ENCODE data around the gene CDK15. TPM values are rescaled to one million over a fixed set of nuclear protein-coding genes. Genes with fewer than 3 reads are reported as not detected.
"Not testable (repeated sequence)": the region's sequence is repeated elsewhere in the genome, so short reads cannot be mapped to it uniquely, and the experiment has no call there.

Gene CDK15
- total RNA-seq, 4 donors from 2014 or later: 0.83 to 3.9 (median 1.4) TPM

DNA sequence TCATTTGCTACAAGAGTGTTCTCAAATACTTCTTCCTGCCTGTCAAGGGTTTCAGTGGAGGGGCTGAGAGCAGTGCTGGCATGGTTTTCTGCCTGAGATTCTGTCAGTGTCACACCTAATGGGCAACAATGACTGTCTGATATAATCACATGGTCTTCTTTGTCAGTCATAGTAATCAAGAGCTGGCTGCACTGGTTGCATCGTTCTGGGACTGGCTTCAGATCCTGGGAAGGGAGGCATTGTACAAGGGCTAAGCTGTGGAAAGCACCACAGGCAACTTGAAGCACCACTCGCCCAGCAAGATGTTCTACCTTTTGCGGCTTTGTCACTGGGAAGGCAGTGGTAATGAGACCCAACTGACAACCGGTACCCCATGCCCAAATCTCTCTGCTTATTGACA is 45.2 kb upstream of the CDK15 start:
- intact Hi-C loops (cut with DNase I): no loop called here
- no peaks in the 10 kb centered on the region for H3K4me1 ChIP-seq
- WGBS: 93% methylated on average over 4 of the region's 4 CpGs
- H3K4me3 ChIP-seq: no peak overlapping the region
- H3K27me3 ChIP-seq: no peaks in the 10 kb centered on the region
- H3K36me3 ChIP-seq: peaks cover 18 to 78% (median 60%) of the 10 kb centered on the region in 4 donors
- H3K9me3 ChIP-seq: no peaks in the 10 kb centered on the region
- TF ChIP-seq POLR2A (IDR thresholded peaks at IDR 0.05; ENCODE audit: low read depth): no peak
- TF ChIP-seq POLR2AphosphoS5 (IDR thresholded peaks at IDR 0.05): no peak
- TF ChIP-seq CTCF (IDR thresholded peaks at IDR 0.05): no peak
- TF ChIP-seq EP300 (IDR thresholded peaks at IDR 0.05): no peak
- DNase-seq (ENCODE audit: extremely low spot score): no peak
- H3K27ac ChIP-seq (replicated peaks in 1 of 4): no peak overlapping the region

DNA sequence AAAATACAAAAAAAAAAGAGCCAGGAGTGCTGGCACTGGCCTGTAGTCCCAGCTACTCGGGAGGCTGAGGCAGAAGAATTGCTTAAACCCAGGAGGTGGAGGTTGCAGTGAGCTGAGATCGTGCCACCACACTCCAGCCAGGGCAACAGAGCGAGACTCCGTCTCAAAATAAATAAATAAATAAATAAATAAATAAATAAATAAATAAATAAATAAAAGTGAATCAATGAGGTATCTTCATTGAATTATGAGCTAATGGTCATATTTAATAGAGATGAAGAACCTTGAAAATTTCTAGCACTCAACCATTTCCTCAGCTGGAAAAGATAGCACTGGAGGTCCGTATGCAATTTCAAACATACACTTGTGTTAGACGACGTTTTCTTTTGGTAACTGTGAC is 41.9 kb upstream of the CDK15 start:
- WGBS: 94% methylated on average over 7 of the region's 7 CpGs

GRCh38 chr2:201765799-201766198 is 40.5 kb upstream of the CDK15 start:
- DNase-seq (ENCODE audit: extremely low spot score): no peak
- intact Hi-C loops (cut with DNase I): no loop called here
- Histone ChIP-seq H3K36me3 (peaks cover 8 to 51% (median 40%) of the 10 kb centered on the region in 4 donors), H3K4me3 (no peak overlapping the region), H3K27ac (replicated peaks in 1 of 4) (no peak overlapping the region), H3K27me3 (no peaks in the 10 kb centered on the region), H3K9me3 (no peaks in the 10 kb centered on the region), H3K4me1 (peaks cover 13 to 18% (median 17%) of the 10 kb centered on the region in 4 donors)
- TF ChIP-seq POLR2A (IDR thresholded peaks at IDR 0.05; ENCODE audit: low read depth) (no peak), EP300 (IDR thresholded peaks at IDR 0.05) (no peak), CTCF (IDR thresholded peaks at IDR 0.05) (no peak), POLR2AphosphoS5 (IDR thresholded peaks at IDR 0.05) (no peak)

More for the DNA sequence above, 41.9 kb upstream of the CDK15 start:
- H3K9me3 ChIP-seq; H3K27ac ChIP-seq (replicated peaks in 1 of 4); intact Hi-C loops (cut with DNase I); H3K4me3 ChIP-seq; H3K27me3 ChIP-seq; DNase-seq (ENCODE audit: extremely low spot score): not testable (repeated sequence)
- peaks cover 9 to 16% (median 13%) of the 10 kb centered on the region in 4 donors for H3K4me1 ChIP-seq
- H3K36me3 ChIP-seq: peaks cover 18 to 64% (median 49%) of the 10 kb centered on the region in 4 donors

- DNase-seq (ENCODE audit: extremely low spot score): no peak
- peak overlapping the region in 1 of 4 donors; percentile 10 for H3K27ac ChIP-seq (replicated peaks in 1 of 4)
Measured at GRCh38 chr2:201768918-201769317, 37.4 kb upstream of the CDK15 start.

More at GRCh38 chr2:201768918-201769317, 37.4 kb upstream of the CDK15 start:
- H3K9me3 ChIP-seq: no peaks in the 10 kb centered on the region
- H3K27me3 ChIP-seq: no peaks in the 10 kb centered on the region
- TF ChIP-seq EP300 (IDR thresholded peaks at IDR 0.05) (no peak), POLR2A (IDR thresholded peaks at IDR 0.05; ENCODE audit: low read depth) (no peak), CTCF (IDR thresholded peaks at IDR 0.05) (no peak), POLR2AphosphoS5 (IDR thresholded peaks at IDR 0.05) (no peak)
- 81% methylated on average over 1 of the region's 1 CpG for WGBS
- peaks cover 13 to 18% (median 17%) of the 10 kb centered on the region in 4 donors for H3K4me1 ChIP-seq
- no peak overlapping the region for H3K4me3 ChIP-seq
- H3K36me3 ChIP-seq: peaks cover 0 to 30% (median 16%) of the 10 kb centered on the region in 4 donors
- intact Hi-C loops (cut with DNase I): no loop called here
